AG04450 (cell line): ENCODE data around the gene SYT2. TPM values are rescaled to one million over a fixed set of nuclear protein-coding genes. Genes with fewer than 3 reads are reported as not detected.
"Not testable (repeated sequence)": the region's sequence is repeated elsewhere in the genome, so short reads cannot be mapped to it uniquely, and the experiment has no call there.

Experiments
- CTCF ChIA-PET: fragments of 300-600, 350-600 bp; formaldehyde crosslinking; extraction: SDS; loops from one replicate; lab custom pipeline; 2022; ENCODE audit warnings: antibody characterized with exemption, inconsistent platforms; lab: Charles Lee
- POLR2A ChIA-PET: fragments of 350-600 bp; formaldehyde crosslinking; extraction: SDS; loops from one replicate; lab custom pipeline; 2021; ENCODE audit warnings: antibody characterized with exemption, inconsistent platforms; lab: Yijun Ruan, JAX
- DNase-seq: peaks from one replicate; pipeline ENCODE4 v3.0.0-alpha.2; 2011; ENCODE audit warnings: low read depth, low spot score
- H3K27ac ChIP-seq: one replicate; pipeline ENCODE4 v1.5.1; 2012; ENCODE audit warnings: low read depth, low read length, control low read depth
- H3K27me3 ChIP-seq: one replicate; pipeline ENCODE4 v1.6.0; 2012; ENCODE audit warnings: low read length; ENCODE audit not compliant: control insufficient read depth, insufficient read depth
- H3K4me3 ChIP-seq: 2 replicates; pipeline ENCODE4 v1.5.1; 2011; ENCODE audit warnings: mild to moderate bottlenecking, low read depth, low read length, control low read depth
- H3K9me3 ChIP-seq: 2 replicates; pipeline ENCODE4 v1.5.1; 2012; ENCODE audit warnings: low read length; ENCODE audit not compliant: control insufficient read depth, insufficient read depth
- polyA plus RNA-seq: library from polyadenylated mRNA; depleted of rRNA; stranded (reverse); fragments of >200 nt; gene quantifications from 2 replicates; pipeline ENCODE4 v1.2.3, GENCODE V29; 2011
- TF ChIP-seq, protein P1 (sequence below): IDR thresholded peaks from 2 replicates; pipeline ENCODE4 v1.5.1; 2011; ENCODE audit warnings: low read depth, low read length, control low read depth, inconsistent platforms

The SYT2 gene
- polyA plus RNA-seq, 1 experiment, result 0.01 TPM

DNA sequence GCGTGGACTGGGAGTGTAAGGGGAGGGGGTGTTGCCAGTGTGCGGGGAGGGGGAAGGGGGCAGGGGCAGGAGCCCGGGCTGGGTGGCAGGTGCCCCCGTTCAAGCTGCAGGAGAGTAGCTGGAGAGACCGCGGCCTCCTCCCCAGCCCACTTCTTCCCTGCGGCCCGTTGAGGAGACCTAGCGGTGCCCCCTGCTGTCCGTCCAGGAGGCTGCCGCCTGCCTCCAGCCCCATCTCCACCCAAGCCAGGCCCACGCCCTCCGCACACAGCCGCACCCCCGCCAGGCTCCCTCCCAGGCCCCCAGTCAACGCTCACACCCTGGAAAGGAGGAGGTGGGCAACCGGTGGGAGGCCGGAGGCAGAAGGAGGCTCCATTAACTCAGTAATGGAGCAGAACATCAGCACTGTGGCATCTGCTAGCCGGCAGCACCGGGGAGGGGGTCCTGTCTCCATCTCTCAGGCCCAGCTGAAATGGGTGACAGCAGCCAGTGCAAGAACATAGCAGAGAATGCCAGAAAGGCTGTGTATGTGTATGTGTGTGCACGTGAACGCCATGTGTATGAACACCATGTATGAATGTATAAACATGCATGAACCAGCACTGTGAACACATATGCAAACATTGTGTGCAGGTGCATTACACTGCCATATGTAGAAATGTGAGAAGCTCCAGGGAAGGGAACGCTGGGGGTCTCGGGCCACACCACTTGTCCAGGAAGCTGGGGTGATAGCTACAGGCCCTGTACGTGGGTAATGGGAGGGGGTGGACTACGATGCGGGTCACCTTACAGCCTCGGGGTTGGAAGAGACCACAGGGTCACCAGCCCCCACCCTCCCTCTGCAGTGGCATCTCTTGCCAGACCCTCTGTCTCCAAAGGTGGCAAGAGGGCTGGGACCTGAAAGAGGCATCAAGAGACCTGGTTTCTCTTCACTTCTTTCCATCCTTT is 84.6 kb downstream of the SYT2 start:
- DNase-seq, result peak; percentile 46
- Histone ChIP-seq H3K4me3 (no peak overlapping the region), H3K9me3 (peaks cover 4% of the 10 kb centered on the region), H3K27me3 (peaks cover 6% of the 10 kb centered on the region), H3K27ac (no peak overlapping the region)
- ChIA-PET CTCF (interaction anchor here (0.6 to 3.1 kb wide), 5 partner anchors 12 to 440 kb away, joined by 3 to 14 read pairs (median 4); no protein-coding TSS in a partner anchor), POLR2A (no interaction called here)
- TF ChIP-seq, protein P1, sequence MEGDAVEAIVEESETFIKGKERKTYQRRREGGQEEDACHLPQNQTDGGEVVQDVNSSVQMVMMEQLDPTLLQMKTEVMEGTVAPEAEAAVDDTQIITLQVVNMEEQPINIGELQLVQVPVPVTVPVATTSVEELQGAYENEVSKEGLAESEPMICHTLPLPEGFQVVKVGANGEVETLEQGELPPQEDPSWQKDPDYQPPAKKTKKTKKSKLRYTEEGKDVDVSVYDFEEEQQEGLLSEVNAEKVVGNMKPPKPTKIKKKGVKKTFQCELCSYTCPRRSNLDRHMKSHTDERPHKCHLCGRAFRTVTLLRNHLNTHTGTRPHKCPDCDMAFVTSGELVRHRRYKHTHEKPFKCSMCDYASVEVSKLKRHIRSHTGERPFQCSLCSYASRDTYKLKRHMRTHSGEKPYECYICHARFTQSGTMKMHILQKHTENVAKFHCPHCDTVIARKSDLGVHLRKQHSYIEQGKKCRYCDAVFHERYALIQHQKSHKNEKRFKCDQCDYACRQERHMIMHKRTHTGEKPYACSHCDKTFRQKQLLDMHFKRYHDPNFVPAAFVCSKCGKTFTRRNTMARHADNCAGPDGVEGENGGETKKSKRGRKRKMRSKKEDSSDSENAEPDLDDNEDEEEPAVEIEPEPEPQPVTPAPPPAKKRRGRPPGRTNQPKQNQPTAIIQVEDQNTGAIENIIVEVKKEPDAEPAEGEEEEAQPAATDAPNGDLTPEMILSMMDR, result peak; percentile 71

DNA sequence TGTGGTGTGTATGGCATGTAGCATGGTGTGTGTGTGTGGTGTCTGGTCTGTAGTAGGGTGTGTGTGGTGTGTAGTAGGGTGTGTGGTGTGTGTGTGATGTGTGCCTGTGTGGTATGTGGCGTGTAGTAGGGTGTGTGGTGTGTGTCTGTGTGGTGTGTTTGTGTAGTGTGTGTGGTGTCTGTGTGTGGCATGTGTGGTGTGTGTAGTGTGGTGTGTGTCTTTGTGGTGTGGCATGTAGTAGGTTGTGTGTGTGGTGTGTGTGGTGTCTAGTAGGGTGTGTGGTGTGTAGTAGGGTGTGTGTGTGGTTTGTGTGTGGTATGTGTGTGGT is 85.5 kb downstream of the SYT2 start:
- CTCF ChIA-PET, result interaction anchor here (0.6 to 3.1 kb wide), 3 partner anchors 124 to 169 kb away, joined by 3 to 14 read pairs (median 7); no protein-coding TSS in a partner anchor
- TF ChIP-seq, protein P1, result no peak
- H3K9me3 ChIP-seq, result peaks cover 4% of the 10 kb centered on the region
- H3K27me3 ChIP-seq, result peaks cover 2% of the 10 kb centered on the region
- H3K4me3 ChIP-seq, result no peak overlapping the region
- POLR2A ChIA-PET, result no interaction called here
- H3K27ac ChIP-seq, result no peak overlapping the region
- no peak for DNase-seq

DNA sequence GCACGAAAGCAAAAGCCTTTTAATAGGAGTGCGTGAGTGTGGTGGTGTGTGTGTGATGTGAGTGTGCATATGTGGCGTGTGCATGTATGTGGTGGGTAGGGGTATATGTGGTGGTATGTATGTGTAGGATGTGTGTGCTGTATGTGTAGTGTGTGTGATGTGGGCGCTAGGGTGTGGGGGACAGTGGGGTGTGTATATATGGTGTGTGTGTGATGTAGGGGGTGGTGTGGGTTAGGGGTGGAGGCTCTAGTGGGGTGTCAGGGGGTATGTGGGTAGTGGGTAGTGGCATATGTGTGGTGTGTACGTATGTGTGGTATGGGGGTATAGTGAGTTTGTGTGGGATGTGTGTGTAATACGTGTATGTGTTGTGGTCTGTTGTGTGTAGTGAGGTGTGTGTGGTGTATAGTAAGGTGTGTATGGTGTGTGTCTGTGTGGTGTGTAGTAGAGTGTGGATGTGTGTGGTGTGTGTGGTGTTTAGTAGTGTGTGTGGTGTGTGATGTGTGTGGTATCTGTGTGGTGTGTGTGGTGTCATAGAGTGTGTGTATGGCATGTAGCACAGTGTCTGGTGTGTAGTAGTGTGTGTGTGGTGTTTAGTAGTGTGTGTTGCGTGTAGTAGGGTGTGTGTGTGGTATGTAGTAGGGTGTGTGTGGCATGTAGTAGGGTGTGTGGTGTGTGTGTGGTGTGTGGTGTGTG is 86.0 kb downstream of the SYT2 start:
- CTCF ChIA-PET, result interaction anchor here (1.2 kb wide), 1 partner anchor 160 kb away, joined by 10 read pairs; no protein-coding TSS in a partner anchor
- TF ChIP-seq, protein P1, result no peak
- no peak for DNase-seq
- no peak overlapping the region for H3K27ac ChIP-seq
- POLR2A ChIA-PET, result no interaction called here
- H3K9me3 ChIP-seq, result peaks cover 4% of the 10 kb centered on the region
- H3K4me3 ChIP-seq, result no peak overlapping the region
- H3K27me3 ChIP-seq, result peaks cover 2% of the 10 kb centered on the region

- H3K4me3 ChIP-seq, DNase-seq, POLR2A ChIA-PET, H3K9me3 ChIP-seq, H3K27me3 ChIP-seq: not testable (repeated sequence)
- peak overlapping the region; percentile 21 for H3K27ac ChIP-seq
- CTCF ChIA-PET, result interaction anchor here (1.2 kb wide), 1 partner anchor 159 kb away, joined by 10 read pairs; no protein-coding TSS in a partner anchor
These were observed 86.8 kb downstream of the SYT2 start for GRCh38 chr1:202623476-202623875.

- Histone ChIP-seq H3K27me3 (no peaks in the 10 kb centered on the region), H3K9me3 (peaks cover 4% of the 10 kb centered on the region), H3K27ac (peak overlapping the region; percentile 47), H3K4me3 (no peak overlapping the region)
- DNase-seq, result no peak
- TF ChIP-seq, protein P1, result no peak
- CTCF ChIA-PET, result interaction anchor here (1.2 kb wide), 1 partner anchor 159 kb away, joined by 10 read pairs; no protein-coding TSS in a partner anchor
- POLR2A ChIA-PET, result no interaction called here
These were observed 87.2 kb downstream of the SYT2 start for GRCh38 chr1:202623075-202623474.
